Measurements from ENCODE around the gene BANP.
"Not testable (repeated sequence)": the region's sequence is repeated elsewhere in the genome, so short reads cannot be mapped to it uniquely, and the experiment has no call there.

The BANP gene

DNA sequence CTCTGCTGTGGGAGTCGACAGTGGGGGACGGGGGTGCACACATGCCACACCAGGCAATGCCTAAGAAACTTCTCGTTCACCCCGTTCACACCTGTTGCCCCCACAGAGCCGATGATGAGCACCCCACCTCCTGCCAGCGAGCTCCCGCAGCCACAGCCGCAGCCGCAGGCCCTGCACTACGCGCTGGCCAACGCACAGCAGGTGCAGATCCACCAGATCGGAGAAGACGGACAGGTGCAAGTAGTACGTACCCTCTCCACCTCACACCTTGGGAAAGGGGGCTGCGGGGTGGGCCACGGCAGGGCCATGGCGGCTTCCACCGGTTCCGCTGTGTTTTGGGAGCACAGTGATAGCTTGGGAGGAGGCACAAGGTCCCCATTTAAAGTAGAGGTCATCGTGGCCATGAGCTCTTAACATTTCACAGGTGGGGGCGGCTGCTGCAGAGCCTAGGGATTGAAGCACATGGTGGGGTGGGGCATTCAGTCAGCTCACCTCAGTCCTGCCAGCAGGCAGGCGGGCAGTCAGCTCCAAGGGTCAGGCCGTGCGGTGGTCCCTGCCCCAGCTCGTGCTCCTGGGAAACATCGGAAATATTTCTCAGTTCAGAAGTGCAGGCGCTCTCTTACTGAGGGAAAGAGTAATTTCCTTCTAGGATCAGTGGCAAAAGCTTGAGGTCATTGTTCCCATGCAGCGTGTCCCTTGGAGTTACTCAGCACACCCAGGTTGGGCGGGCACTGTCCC lies 81.9 kb downstream of the BANP start:
- not testable (repeated sequence) for DNase-seq

- DNase-seq, result no peak
These were observed 83.5 kb downstream of the BANP start for GRCh38 chr16:88034770-88035169.

DNA sequence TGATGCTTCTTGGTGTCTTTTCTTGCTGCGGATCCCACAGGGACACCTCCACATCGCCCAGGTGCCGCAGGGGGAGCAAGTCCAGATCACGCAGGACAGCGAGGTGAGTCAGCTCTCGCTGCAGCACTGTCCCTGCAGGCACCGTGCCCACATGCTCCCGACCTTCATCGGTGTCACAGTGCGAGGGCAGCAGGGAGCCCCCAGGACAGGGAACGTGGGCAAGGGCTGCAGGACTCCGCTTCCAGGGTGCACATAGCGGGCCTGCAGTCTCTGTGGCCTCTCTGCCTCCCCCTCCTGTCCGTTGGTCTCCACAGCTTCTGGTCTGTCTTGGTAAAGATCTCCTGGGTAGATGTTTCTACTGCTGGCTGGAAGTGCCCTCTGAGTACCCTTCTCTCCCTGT lies 84.1 kb downstream of the BANP start:
- DNase-seq, result no peak

DNA sequence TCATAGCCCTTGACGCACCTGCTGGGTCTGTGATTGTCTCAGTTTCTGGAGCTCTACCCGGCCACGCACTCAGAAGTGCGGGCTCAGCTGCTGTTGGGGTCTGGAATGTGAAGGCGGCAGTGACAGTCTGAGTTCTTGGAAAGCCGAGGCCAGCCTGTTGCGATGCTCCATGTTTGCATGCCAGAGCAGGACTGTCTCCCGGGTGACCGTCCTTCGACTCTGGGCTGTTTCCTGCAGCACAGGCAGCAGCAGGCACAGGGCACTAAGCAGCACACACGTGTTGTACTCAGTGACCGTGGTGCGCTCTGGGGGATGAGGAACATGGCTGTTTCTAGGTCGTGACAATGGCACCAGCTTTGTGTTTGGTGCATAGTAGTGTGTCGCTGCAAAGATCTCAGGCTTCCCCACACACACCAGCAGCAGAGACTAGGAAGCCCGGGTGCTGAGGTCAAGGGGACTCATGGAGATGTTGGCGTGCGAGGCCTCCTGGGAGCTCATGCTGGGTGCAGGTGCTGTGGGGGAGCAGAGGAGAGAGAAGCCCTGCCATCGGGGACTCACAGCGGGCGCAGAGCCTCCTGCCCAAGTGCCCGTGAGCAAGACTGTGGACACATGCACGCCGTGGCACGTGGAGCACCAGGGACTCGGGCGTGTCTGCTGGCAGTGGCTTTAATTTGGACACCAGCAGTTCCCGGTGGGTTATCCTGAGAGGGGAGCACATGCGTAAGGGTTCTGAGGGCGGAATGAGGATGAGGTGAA lies 84.8 kb downstream of the BANP start:
- DNase-seq, result not testable (repeated sequence)

GRCh38 chr16:88036640-88036996 lies 85.4 kb downstream of the BANP start:
- DNase-seq, result not testable (repeated sequence)

DNA sequence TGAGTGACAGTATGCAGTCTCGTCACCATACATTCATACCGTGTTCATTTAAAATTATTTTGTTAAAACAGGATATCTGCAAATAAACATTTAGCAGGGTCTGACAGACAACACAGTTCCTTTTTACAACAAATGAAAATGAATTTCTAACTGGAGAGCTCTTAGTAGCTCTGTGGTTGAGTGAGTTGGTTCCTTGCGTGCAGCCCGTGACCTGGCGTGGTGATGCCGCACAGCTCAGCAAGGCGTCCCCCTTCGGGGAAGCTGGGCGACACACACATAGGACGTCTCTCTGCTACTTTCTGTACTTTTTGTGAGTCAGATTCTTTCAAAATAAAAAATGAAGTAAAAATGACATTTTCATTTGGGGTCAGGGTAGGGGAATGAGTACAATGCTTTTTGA lies 86.1 kb downstream of the BANP start:
- not testable (repeated sequence) for DNase-seq

- not testable (repeated sequence) for DNase-seq
These were observed 86.8 kb downstream of the BANP start for GRCh38 chr16:88037876-88038525.

GRCh38 chr16:88038526-88038908 lies 87.3 kb downstream of the BANP start:
- DNase-seq, result not testable (repeated sequence)

DNA sequence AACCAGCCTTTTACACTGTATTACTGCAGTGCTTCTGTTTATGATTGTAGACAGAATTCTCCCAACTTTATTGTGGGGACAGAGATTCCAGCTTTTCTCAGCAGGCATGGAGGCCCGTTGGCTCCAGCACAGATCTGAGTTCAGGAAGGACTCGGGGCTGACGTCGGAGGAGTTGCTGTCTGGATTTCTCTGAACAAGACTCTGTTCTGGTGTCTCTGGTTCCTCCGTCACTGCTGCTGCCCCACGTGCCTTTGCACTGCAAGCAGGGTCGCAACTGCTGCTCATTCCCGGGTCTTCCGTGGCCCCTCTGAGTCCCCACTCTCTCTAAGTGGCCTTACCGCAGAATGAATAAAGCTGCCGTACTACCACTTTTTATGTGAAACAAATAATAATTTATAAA lies 88.4 kb downstream of the BANP start:
- no peak for DNase-seq

GRCh38 chr16:88040196-88040876 lies 89.1 kb downstream of the BANP start:
- not testable (repeated sequence) for DNase-seq

DNA sequence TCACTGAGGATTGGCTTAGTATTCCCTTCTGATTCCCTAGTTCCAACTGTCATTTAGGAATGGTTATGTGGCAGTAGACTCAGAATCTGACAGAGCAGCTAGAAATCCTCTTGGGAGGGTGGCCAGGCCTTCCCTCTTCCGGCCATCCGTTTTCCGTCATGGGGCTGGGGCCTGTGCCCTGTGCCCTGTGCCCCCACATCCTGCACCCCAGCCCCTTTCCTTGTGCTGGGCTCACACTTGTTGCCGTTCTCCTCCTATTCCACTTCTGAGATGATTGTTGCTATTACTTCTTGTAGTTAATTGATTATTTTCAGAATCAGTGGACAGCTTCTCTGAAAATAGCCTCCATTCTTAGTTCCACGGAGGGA lies 89.6 kb downstream of the BANP start:
- DNase-seq, result not testable (repeated sequence)

DNA sequence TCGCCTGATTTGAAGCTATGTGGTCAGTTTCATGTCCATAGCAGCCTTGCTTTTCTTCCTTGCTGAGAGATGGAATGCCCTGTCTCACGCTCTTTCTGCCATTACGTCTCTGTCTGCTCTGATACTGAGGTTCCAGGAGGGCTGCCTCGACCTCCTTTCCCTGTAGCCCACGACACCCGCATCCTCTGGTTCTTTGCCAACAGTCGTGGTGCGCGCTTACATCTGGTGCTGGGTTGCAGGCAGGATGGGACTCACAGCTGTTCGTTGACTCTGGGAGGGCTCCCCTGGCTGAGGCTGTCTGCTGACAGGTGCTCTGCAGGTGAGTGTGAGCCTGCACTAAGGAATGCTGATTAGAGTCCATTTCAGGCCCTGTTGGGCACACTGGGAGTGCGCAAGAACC lies 90.3 kb downstream of the BANP start:
- not testable (repeated sequence) for DNase-seq

GRCh38 chr16:88041986-88042562 lies 90.8 kb downstream of the BANP start:
- DNase-seq, result not testable (repeated sequence)

DNA sequence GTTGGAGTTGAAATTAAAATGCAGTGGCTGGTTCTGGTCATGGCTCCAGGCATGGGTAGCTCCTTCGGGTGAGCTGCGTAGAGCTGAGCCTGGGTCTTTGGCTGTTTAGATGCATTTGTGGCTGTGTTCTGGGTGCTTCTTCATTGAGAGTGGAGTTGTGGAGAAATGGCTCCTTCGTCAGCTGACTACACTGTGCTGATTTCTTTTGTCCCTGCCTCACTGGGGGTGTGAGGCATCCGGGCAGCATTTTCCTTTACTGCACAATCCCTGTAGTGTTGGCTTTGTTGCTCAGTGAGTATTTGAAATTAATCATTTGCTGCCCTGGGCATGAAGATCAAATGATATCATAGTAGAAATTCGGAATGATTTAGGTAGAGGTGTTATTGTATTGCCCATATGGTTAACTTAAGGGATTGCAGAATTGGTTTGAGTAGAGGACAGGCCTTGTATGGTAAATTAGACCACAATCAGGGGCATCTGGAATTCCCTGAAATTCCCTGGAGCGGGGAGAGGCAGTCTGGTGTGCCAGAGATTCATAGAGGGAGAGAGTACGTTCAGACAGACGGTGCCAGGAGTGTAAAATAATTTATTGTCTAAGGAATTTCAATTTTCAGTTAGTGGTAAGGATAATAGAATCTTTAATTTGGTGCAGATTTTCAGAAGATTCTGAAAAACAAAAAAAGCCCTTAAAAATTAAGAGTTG lies 92.1 kb downstream of the BANP start:
- not testable (repeated sequence) for DNase-seq

- DNase-seq, result not testable (repeated sequence)
These were observed 92.9 kb downstream of the BANP start for GRCh38 chr16:88044121-88044581.

DNA sequence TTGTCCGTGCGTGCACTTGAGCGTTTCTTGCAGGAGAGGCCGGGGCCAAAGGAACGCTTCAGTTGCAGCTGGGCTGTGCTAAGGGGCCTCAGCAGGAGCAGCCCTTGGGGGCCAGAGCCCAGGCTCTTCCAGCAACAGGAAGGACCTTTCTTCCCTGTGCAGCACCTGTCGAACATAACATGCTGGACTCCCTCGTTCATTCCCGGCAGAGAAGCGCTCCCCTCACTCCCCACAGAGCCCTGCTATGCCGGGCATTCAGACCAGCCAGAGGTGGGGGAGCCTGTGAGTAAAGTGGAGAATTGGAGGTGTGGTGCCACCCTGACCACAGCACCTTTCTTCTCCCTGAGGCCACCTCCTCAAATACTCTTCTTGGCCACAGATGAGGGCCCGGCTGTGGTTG lies 94.1 kb downstream of the BANP start:
- DNase-seq, result not testable (repeated sequence)

DNA sequence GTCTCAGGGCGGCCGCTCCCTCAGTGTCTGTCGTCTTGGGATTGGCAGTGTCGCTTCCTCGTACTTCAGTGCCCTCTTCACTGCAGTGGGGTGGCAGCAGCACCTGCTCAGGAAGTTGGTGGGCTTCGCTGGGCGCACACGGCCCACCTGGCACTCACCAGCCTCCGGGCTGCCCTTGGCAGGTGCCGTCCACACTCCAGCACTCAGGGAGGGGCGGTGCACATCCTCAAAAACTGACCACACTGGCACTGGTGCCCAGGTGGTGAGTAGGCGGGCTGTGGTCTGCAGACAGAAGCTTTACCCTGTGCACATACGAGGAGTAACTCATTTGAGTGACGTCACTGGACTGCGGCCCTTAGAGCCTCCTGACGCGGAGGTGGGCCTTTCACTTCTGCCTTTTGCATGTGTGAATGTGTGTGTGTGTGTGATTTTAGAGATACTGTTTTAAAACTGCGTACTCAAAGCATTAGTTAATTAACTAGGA lies 94.6 kb downstream of the BANP start:
- no peak for DNase-seq

DNA sequence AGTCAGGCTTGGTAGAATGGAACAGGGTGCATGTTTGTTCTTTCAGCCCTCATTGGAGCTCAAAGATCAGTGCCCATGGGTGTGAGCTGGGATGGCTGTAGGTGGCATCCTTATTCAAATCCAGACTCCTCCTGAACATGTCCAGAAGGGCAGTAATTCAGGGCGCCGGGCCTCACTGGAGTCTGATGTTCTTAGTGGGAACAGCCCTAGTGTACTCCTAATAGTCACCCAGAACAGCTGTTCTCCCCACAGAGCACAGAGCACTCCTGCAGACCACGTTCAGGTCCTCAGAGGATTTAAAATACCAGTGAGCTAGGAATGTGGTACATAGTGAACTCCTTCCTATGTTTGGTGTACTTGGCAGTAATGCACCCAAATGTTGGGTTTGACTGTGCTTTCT lies 96.2 kb downstream of the BANP start:
- no peak for DNase-seq

- no peak for DNase-seq
These were observed 97.8 kb downstream of the BANP start for GRCh38 chr16:88048985-88049384.

DNA sequence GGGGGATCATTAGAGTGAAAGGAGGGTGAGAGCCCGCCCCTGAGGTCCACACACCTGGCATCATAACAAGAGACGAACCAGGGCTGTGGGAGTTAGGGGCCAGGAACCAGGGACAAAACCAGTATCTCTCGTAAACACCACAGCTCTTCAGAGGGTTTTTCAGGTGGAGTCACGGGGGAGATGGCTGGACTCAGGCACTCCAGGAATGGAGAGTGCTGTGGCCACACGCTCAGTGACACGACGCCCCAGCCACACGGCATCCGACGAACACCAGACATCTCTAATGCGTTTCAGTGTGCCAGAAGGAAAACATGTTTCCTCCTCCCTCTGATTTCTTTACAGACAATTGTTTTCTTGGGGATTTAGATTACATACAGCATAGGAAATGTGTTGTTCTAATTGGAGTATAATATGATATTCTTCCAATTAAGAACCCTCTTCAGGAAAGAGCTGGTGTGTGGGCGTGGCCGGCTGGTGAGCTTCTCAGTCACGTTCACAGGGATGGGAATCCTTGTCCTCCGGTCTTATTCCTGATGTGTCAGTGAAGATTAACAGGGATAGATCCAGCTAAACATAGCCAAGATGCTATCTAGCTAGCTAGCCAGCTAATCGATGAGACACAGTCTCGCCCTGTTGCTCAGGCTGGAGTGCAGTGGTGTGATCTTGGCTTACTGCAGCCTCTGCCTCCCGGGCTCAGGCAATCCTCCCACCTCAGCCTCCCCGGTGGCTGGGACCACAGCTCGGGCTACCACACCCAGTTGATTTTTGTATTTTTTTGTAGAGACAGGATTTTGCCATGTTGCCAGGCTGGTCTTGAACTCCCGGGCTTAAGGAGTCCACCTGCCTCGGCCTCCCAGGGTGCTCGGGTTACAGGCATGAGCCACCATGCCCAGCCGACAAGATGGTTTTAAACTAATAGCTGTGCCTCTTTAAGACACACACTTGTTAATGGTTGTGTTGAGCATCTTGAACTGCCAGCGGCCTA lies 98.6 kb downstream of the BANP start:
- DNase-seq, result no peak
